ENCODE results near the gene LAMB1.
A peak's percentile ranks its signal among the peaks of the same experiment; 100 is the strongest.
"Not testable (repeated sequence)": the region's sequence is repeated elsewhere in the genome, so short reads cannot be mapped to it uniquely, and the experiment has no call there.

Gene LAMB1

DNA sequence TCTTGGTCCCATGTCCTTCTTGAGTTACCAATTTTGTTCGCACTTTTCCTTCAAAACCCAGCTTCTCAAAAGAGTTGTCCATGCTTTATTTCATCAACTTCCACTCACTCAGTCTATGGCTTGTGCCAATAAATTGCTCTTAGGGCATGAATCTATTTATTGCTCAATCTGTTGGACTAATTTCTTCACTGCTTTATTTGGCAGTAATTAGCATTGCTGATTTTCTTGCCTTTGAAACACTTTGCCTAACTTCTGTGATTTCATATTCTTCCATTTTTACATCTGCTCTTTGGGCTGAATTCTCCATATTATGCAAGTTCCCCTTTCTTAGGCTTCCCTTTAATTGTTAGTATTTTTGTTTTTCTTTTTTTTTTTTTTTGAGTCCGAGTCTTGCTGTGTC lies 95.2 kb downstream of the LAMB1 start:
- no peak for DNase-seq

- DNase-seq = no peak
Observed at GRCh38 chr7:107902381-107902780, 100.6 kb downstream of the LAMB1 start.

DNA sequence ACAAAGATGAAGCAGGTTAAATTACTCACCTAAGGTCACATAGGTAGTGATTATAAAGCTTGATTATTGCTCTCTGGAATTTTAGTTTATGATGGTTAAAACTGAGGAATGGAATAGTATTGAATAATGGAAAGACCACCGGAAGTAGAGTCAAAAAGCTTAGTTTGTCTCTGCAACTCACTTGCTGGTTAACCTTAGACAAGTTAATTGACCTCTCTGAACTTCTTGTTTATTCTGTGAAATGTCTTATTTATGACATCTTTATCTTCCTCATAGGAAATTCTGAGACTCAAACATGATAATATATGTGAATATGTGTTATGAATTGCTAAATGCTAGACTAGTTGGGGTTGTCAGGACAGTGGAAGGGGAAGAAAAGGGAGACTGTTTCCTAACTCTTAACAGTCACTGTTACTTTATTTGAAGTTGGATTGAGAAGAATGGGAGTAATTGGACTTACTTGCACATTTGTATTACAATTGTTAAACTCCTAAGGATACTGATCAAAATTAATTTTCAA lies 102.4 kb downstream of the LAMB1 start:
- no peak for DNase-seq

- no peak for DNase-seq
Observed at GRCh38 chr7:107898997-107899594, 103.9 kb downstream of the LAMB1 start.

DNA sequence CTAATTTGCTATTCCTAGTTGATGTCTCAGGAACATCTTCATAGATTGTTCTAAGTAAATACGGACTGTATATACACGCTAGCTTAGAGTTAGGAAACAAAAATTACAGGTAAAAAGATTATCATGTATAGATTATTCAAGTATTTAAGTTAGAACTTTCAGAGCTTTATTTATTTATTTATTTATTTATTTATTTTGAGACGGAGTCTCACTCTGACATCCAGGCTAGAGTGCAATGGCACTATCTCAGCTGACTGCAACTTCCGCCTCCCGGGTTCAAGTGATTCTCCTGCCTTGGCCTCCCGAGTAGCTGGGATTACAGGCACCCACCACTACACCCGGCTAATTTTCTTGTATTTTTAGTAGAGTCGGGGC lies 110.6 kb downstream of the LAMB1 start:
- DNase-seq = not testable (repeated sequence)

DNA sequence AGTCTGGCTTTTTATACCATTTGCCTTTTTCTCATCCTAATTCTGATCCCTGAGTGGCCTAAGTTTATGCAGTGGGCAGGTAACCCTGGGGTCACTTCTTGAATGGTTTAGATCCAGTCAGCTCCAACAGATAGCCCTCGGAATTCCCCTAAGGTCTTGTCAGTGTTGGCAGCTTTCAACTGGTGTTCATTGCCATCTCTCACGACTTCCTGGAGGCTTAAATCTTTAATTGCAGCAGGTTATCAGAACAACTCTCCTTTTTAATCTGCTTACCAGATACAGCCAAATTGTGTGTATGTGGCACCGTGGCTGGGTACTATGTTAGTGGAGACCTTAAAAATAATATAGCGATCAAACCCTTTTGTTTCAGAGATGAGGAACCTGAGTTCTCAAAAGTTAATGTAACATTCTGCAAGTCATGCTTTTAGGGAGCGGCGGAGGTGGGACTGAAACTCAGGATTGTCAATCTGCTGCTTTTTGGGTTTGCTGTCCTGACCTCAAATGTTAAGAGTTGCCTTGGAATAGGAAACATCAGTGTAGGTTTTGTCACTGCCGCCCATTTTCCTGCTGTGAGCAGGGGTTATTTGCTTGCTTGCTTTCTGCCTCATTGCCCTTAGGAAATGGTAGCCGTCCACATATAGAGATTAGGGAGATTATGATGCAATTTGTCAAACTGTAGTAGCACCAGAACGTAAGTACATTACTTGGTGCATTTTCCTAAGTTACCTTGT lies 111.2 kb downstream of the LAMB1 start:
- no peak for DNase-seq

GRCh38 chr7:107890962-107891635 lies 111.9 kb downstream of the LAMB1 start, which contains the start of gene DLD:
Gene DLD, plus strand, starts transcription at chr7:107891183. Its CDS starts 68 bp downstream, at chr7:107891251.
- DNase-seq = peak; percentile 89 to 90

GRCh38 chr7:107890493-107890961 lies 112.4 kb downstream of the LAMB1 start:
- DNase-seq = no peak

- DNase-seq = no peak
Observed at GRCh38 chr7:107889992-107890391, 113.0 kb downstream of the LAMB1 start.

GRCh38 chr7:107887827-107888226 lies 115.1 kb downstream of the LAMB1 start:
- not testable (repeated sequence) for DNase-seq

DNA sequence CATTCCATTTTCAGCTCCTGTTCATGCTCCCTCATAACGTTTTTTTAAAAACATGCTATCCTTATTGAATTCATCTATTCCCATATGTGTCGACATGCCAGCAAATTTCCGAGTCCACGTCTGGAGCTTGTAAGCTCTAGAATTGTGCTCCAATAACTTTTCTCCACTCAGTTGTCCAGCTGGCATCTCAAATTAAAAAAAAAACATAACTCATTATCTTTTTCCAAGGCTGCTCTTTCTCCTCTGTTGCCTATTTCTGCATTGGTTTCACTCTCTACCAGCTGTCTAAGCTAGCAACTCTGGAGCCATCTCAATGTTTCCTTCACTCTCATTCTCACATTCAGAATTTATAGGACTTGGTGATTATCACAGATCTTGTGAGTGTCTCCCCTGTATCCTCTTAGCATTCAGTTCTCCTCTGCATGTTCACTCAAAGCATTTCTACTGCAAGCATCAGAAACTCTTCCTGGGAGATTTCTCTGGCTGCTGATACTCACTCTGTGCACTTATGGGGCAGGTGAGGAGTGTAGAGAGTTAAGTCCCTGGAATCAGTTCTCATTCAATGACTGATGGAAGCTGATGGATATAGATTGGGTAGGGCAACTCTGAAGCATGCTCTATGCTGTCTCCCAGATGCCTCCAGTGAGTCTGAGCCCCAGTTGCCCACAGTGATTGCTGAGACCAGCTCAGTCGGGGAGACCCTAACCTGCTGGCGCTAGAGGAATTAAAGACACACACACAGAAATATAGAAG lies 118.7 kb downstream of the LAMB1 start:
- DNase-seq = no peak

DNA sequence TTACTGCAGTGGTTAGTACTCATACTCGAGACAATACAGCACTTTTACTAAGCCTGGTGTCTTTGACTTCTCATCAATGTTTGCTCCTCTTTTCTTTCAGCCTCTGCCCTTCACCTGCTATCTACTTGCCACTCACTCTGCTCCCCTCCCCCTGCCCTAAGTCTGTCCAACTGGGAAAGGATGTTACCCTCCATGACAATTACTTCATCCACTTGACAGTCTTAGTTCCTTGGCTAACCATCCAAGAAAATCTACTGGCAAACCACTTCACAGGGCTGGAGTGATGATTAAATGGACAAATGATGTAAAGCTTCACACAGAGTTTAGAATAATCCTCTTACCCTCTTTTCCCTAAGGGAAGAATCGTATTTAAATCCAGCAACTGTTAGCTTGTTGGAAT lies 120.2 kb downstream of the LAMB1 start:
- no peak for DNase-seq

DNA sequence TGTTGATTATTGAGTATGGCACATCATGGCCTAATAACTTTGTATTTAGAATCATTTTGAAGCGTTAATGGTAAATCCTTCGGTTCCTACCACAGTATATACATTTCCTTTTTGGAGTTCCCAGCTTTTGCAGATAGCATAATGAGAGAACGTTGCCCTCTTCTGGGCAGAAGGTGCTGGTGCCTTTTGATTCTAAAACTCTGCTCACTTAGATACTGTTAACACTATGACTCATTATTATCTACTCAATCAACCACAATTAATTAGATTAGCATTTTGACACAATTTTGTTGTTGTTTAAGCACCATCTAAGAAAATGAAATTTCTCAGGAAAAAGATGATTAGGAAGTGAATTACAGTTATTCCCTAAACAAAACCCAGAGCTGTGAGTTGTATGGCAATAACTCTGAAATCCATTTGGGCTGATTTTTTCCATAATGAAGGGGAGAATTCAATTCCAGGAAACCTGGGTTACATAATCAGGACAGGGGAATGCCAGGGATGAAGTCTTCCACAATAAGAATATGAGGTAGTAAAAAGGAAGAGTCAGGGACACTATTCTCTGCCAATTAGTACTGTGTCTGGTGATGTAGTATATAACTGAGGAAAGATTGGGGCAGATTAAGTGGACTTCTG lies 123.4 kb downstream of the LAMB1 start:
- DNase-seq = peak in 1 of 2 experiments; percentile 18

DNA sequence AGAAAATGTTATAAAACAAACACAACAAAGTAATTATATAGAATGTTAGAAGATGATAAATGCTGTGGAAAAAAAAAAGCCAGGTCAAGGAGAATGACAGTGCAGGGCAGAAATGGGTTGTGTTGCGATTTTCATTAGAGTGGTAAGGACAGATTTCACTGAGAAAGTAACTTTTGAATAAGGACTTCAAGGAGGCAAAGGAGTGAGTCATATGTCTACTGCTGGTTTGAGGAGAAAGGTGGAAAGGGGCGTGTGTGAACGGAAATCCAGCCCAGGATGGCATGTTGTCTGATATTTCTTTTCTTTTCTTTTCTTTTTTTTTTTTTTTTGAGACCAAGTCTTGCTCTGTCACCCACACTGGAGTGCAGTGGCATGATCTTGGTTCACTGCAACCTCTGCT lies 124.3 kb downstream of the LAMB1 start:
- DNase-seq = no peak

GRCh38 chr7:107877731-107878382 lies 125.1 kb downstream of the LAMB1 start:
- DNase-seq = no peak

GRCh38 chr7:107876916-107877315 lies 126.0 kb downstream of the LAMB1 start:
- DNase-seq = no peak

DNA sequence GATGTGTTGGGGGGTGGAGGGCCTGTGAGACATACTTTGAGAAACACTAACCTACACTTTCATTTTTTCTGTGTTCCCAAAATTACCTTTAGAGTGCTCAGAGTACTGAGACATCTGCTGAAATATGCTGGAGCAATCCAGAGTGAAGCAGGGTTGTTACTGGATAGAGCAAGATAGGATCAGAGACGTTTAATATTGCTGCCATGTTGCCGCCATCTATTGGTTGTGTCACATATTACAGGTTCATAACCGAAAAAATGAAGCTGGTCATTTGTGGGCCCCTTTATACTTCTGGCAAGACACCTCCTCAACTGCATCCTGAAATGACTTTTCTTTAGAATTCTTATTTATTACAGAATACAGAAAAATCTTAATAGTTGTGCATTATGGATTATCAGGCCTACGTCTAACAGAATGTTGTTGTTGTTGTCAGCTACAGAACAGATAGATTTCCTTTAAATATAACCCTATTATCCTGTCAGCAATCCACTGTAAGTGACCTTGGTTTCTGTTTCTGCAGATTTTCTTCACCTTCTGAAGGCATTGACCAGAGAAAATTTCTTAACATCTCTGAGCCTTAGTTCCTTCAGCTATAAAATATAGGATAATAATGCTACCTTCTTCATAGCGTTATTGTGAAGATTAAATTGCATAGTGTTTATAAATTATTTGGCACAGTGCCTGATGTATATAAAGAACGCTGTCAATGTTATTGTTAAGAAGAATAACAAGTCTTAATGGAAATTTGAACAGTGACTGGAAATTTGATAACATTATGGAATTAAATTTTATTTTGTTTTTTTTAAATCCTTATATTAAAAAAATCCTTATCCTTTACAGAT lies 128.1 kb downstream of the LAMB1 start:
- no peak for DNase-seq

DNA sequence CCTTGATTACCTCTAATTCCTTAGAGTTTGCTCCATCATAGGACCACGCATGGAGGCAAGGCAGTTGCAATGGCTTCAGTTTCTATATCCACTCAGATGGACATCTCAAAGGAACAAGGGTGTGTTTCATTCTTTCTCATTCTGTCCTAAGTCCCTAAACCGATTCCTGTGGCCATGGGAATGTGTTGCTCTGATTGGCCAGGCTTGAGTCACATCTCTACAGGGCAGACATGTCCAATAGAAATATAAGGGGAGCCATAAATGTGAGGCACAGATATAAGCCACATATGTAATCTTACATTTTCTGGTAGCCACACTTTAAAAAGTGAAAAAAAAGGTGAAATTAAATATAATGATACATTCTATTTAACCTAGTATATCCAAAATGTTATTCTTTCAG lies 128.8 kb downstream of the LAMB1 start:
- DNase-seq = no peak
